Panc1 (cell line): ENCODE results near the gene VEZT. TPM values are rescaled to one million over a fixed set of nuclear protein-coding genes. Genes with fewer than 3 reads are reported as not detected.

Experiments used
- ATAC-seq: fragments of 200-7000 bp; cut with Tn5 transposase; 2 replicates; pipeline ENCODE4 v1.9.1; 2020; ENCODE audit warnings: mild to moderate bottlenecking, moderate library complexity
- BruUV-seq: library from RNA; stranded (reverse); fragments of 400-500 nt; replicated peaks from 2 replicates; lab custom pipeline; 2021; lab: Mats Ljungman, UMichigan
- CTCF ChIA-PET: fragments of 300-600 bp; sonication (Branson Sonifier 250); formaldehyde crosslinking; loops from one replicate; lab custom pipeline; 2022; ENCODE audit warnings: antibody characterized with exemption; lab: Charles Lee
- POLR2A ChIA-PET: fragments of 300-600 bp; sonication (Branson Sonifier 250); formaldehyde crosslinking; loops from one replicate; lab custom pipeline; 2022; ENCODE audit warnings: antibody characterized with exemption; lab: Charles Lee
- DNase-seq: peaks from one replicate; pipeline ENCODE4 v3.0.0-alpha.2; 2010; ENCODE audit warnings: low read depth, low spot score
- H3K27ac ChIP-seq: 2 replicates; pipeline ENCODE4 v1.5.1; 2011; ENCODE audit warnings: mild to moderate bottlenecking, low read length, inconsistent platforms
- H3K27me3 ChIP-seq: fragments of 200-500 bp; sonication (Bioruptor generic); 2 replicates; pipeline ENCODE4 v1.6.0; 2014; ENCODE audit warnings: low read length, inconsistent platforms; ENCODE audit not compliant: control insufficient read depth, insufficient read depth
- H3K36me3 ChIP-seq: fragments of 200-500 bp; sonication (Bioruptor generic); 2 replicates; pipeline ENCODE4 v1.5.1; 2014; ENCODE audit warnings: inconsistent platforms, mild to moderate bottlenecking, low read length, moderate library complexity; ENCODE audit not compliant: control insufficient read depth, insufficient read depth
- H3K4me1 ChIP-seq: 2 replicates; pipeline ENCODE4 v1.5.1; 2011; ENCODE audit warnings: inconsistent platforms, mild to moderate bottlenecking, low read length, moderate library complexity; ENCODE audit not compliant: control insufficient read depth, insufficient read depth
- H3K4me3 ChIP-seq, 2 experiments: 2 replicates each; pipeline ENCODE4 v1.5.1; 2011 to 2012; ENCODE audit warnings: low read depth in 2 of 2, low read length in 2 of 2, mild to moderate bottlenecking in 2 of 2, inconsistent platforms in 1 of 2, moderate library complexity in 1 of 2
- H3K9me3 ChIP-seq: fragments of 200-500 bp; sonication (Bioruptor generic); 2 replicates; pipeline ENCODE4 v1.5.1; 2014; ENCODE audit warnings: low read depth, mild to moderate bottlenecking, inconsistent platforms, low read length, moderate library complexity; ENCODE audit not compliant: control insufficient read depth, insufficient read depth
- CTCF ChIP-seq: fragments of 450-650 bp; IDR thresholded peaks from 2 replicates; pipeline ENCODE4 v1.5.1; 2017; ENCODE audit warnings: mild to moderate bottlenecking
- POLR2AphosphoS5 ChIP-seq: IDR thresholded peaks from 2 replicates; pipeline ENCODE4 v1.6.1; 2012; ENCODE audit warnings: mild to moderate bottlenecking, low read depth, low read length, moderate library complexity
- REST ChIP-seq, 2 experiments: IDR thresholded peaks; 2 replicates each; pipeline ENCODE4 v1.6.1; 2011 to 2012; ENCODE audit warnings: low read depth in 2 of 2, control low read depth in 1 of 2, low read length in 1 of 2, mild to moderate bottlenecking in 1 of 2, moderate library complexity in 1 of 2; ENCODE audit not compliant: insufficient read depth in 1 of 2
- SIN3A ChIP-seq: IDR thresholded peaks from 2 replicates; pipeline ENCODE4 v1.6.1; 2012; ENCODE audit warnings: low read depth, mild to moderate bottlenecking, low read length, moderate library complexity, borderline replicate concordance; ENCODE audit not compliant: insufficient read depth
- TCF7L2 ChIP-seq: IDR thresholded peaks from 2 replicates; pipeline ENCODE4 v1.6.1; 2011; ENCODE audit warnings: mild to moderate bottlenecking, low read depth, low read length, inconsistent platforms
- in situ Hi-C: cut with HindIII; loops from 2 replicates; pipeline ENCODE4 v1.10.0; 2016; ENCODE audit warnings: low sequenced_read_pairs, low pct_unique_long_range_greater_than_20kb
- intact Hi-C: fragments of 100-400 bp; cut with micrococcal nuclease; formaldehyde crosslinking; loops from one replicate; pipeline ENCODE4 v1.10.0; 2022; ENCODE audit not compliant: unreplicated experiment
- total RNA-seq: library from RNA; stranded (reverse); gene quantifications from one replicate; pipeline ENCODE4 v1.2.1, GENCODE V29; 2021; ENCODE audit not compliant: unreplicated experiment

Gene VEZT
- total RNA-seq, 1 experiment from 2014 or later, result 70.6 TPM

DNA sequence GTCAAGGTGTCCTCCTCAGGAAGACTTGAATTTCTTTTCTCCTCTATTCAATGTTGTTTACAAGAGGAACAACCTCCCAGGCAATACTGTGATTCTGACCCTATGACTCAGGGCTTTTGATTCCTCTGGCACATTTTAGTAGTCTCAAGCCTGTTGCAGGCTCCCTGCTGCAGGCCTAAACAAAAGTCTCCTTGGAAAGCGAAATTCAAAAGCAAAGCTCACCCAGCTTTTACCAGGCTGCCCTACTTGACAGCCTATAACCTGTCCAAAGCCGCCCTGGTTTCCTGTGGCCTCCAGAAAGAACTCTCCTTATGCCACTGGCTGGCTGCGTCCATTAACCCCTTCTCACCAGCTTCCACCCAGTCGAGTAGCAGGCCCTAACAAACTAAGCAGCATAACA lies 11.9 kb upstream of the VEZT start:
- no peak for DNase-seq
- peaks cover 61% of the 10 kb centered on the region for H3K4me1 ChIP-seq
- in situ Hi-C loops (loop anchor here (5.0 kb wide), 1 partner anchor 88 kb away; no protein-coding TSS in a partner anchor), intact Hi-C loops (no loop called here)
- no peaks in the 10 kb centered on the region for H3K36me3 ChIP-seq
- peak overlapping the region; percentile 98 for H3K27ac ChIP-seq
- CTCF ChIA-PET, result interaction anchor here (0.6 to 0.9 kb wide), 2 partner anchors 13 to 329 kb away, joined by 4 read pairs; no protein-coding TSS in a partner anchor
- H3K27me3 ChIP-seq, result no peaks in the 10 kb centered on the region
- H3K9me3 ChIP-seq, result no peaks in the 10 kb centered on the region
- POLR2A ChIA-PET, result no interaction called here
- no TSS peak for BruUV-seq
- H3K4me3 ChIP-seq, result peak overlapping the region in 1 of 2 experiments; percentile 19; a peak in 1 of 4 replicates
- TF ChIP-seq POLR2AphosphoS5 (no peak), REST (IDR thresholded peaks at IDR 0.05; ENCODE audit: insufficient read depth in 1 of 2, low read depth in 2 of 2, low read length in 1 of 2) (no peak)
- peak; percentile 55 for ATAC-seq

GRCh38 chr12:95206916-95207315 lies 10.7 kb upstream of the VEZT start:
- Histone ChIP-seq H3K4me1 (peaks cover 53% of the 10 kb centered on the region), H3K9me3 (no peaks in the 10 kb centered on the region), H3K4me3 (no peak overlapping the region), H3K27ac (peak overlapping the region; percentile 98), H3K27me3 (no peaks in the 10 kb centered on the region), H3K36me3 (no peaks in the 10 kb centered on the region)
- intact Hi-C loops, result no loop called here
- ChIA-PET POLR2A (interaction anchor here (0.6 to 1.1 kb wide), 3 partner anchors 10 to 25 kb away, joined by 3 to 6 read pairs (median 5); partner anchors contain the start of genes FGD6 and VEZT), CTCF (no interaction called here)
- in situ Hi-C loops, result loop anchor here (5.0 kb wide), 1 partner anchor 90 kb away; no protein-coding TSS in a partner anchor
- DNase-seq (no peak), ATAC-seq (no peak)
- TF ChIP-seq SIN3A (no peak), POLR2AphosphoS5 (no peak), TCF7L2 (no peak), REST (IDR thresholded peaks at IDR 0.05; ENCODE audit: insufficient read depth in 1 of 2, low read depth in 2 of 2, low read length in 1 of 2) (no peak), CTCF (no peak)
- BruUV-seq, result no TSS peak
